NCI-H774 (cell line): ENCODE measurements around the gene CEP120.
"Not testable (repeated sequence)": the region's sequence is repeated elsewhere in the genome, so short reads cannot be mapped to it uniquely, and the experiment has no call there.

Experiments used
- DNase-seq: peaks from one replicate; lab custom pipeline; 2025; lab: John Stamatoyannopoulos, UW

CEP120 gene

DNA sequence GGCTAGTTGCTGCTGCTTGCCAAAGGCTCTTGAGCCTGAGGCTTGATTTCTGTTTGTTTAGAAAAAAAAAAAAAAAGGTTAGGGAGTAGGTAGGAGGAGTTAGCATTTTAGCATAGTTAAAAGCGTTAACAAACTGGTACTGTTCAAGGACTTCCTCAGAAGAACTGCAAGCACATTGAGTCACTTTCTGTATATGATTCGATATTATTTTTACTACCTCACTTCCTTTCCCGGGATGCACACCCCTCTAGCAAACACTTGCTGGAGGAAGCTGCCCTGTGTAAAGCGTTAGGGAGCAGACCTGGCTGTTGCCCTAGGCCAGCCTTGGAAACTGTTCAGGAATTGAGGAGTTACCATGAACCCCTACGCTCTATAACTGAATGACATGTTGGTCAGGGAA is 15.7 kb upstream of the CEP120 start:
- DNase-seq = no peak

DNA sequence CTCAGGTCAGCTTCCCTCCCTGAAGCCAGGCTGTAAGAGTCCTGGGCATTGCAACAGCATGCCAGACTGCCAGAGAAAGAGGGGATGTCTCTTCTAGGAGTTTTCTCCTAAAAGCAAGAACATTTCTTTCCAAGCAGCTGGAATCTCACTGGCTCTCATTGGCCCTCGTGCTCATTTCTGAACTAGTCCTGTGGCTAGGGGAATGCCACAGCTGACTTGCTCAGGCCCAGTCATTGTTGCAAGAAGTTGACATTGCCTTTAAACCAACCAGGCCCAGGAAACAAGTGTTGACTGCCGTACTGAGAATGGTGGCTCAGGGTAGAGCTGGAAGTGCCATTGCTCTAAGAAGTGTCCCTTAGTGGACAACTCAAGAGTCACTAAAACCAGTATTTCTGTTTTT is 15.0 kb upstream of the CEP120 start:
- DNase-seq = no peak

GRCh38 chr5:123436201-123436600 is 13.0 kb upstream of the CEP120 start:
- no peak for DNase-seq

- DNase-seq = no peak
These were observed 11.6 kb upstream of the CEP120 start for GRCh38 chr5:123434796-123435195.

DNA sequence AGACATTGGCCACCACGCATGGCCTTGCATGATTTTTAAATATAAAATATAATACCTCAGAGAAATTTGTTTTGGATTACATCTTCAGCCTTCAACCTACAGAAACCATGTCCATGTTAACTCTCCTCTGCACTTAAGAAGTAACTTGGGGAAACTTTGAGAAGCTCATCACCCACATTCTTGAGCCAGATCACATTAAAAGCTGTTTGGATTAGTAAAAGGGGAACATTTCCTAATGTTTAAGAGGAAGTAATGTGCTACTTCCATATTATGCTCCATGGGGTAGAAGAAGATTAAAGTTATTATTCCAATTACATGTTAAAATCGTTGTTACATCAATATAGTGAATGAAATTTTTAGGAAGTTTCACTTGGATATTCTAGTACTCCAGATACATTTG is 10.4 kb upstream of the CEP120 start:
- DNase-seq = no peak

DNA sequence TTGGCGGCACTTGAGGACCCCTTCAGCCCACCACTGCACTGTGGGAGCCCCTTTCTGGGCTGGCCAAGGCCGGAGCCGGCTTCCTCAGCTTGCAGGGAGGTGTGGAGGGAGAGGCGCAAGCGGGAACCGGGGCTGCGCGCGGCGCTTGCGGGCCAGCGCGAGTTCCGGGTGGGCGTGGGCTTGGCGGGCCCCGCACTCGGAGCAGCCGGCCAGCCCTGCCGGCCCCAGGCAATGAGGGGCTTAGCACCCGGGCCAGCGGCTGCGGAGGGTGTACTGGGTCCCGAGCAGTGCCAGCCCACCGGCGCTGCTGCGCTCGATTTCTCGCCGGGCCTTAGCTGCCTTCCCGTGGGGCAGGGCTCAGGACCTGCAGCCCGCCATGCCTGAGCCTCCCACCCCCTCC is 7.2 kb upstream of the CEP120 start:
- not testable (repeated sequence) for DNase-seq

DNA sequence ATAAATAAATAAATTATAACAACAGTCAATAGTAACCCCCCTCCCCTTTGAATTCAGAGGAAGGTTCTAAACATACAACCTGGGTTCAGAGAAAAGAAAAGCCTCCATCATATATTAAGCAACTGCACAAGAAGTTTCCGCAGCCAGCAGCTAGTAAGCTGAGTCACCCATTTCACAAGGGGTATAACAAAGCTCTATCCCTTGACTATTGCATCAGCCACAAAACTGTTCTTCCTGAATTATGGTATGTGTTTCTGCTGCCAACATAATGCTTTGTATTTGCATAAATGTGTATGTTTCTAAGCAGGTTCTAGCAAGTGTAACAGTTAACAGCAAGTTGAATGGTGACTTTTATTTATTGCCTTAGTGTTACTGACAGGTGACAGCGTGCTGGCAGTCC is 6.8 kb upstream of the CEP120 start:
- no peak for DNase-seq

DNA sequence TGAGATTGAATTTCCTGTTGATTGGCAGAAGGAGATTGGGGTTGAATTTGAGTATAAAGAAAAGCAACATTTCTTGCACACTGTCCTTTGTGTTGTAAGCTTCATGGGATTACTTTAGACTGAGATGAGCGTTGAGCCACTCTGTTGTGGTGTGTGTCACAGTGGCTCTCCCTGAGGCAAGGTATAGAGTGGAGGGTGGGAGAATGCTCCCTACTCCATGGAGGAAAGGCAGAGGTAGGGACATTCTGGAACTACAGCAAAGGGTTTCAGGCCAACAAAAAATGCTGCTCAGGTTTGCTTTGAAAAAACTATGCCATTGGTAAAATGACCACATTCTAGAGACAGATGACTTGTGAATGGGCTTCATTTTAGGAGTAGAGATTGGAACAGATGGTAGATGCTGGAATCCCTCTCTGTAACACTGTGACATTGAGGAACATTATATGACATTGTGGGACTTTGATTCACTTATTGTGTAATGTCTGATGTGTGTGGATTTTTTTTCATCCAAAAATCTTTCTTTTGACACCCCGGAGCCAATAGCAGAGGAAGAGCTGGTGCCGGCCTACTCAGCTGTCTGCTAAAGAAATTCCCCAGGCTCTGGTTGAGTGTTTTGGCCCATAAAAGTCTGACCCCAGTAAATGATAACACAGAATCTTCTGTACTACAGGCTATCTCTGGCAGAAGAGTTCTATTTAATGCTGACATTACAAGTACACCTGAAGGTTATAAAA is 6.2 kb upstream of the CEP120 start:
- no peak for DNase-seq

DNA sequence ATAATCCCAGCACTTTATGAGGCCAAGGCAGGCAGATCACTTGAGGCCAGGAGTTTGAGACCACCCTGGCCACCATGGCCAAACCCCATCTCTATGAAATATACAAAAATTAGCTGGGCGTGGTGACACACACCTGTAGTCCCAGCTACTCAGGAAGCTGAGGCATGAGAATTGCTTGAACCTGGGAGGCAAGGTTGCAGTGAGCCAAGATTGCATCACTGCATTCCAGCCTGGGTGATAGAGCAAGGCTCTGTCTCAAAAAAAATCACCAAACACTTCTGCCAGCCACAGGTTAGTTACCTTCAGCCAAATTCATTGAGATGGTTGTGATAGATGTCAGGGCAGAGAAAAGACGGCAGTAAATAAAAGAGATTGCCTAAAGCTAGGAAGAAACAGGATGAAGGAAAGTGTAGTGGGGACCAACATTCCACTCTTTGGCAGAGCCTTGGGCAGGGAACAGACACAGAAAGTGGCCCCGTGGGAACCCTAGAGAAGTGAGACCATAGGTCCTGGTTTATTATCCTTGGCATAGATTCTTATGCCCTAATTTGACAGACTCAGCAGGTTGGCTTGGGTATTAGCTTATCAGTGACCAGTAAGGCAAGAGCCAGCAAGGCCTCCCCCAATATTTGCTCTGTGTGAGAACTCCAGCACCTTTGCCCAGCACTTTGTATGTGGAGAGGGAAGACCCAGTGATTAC is 5.5 kb upstream of the CEP120 start:
- no peak for DNase-seq

DNA sequence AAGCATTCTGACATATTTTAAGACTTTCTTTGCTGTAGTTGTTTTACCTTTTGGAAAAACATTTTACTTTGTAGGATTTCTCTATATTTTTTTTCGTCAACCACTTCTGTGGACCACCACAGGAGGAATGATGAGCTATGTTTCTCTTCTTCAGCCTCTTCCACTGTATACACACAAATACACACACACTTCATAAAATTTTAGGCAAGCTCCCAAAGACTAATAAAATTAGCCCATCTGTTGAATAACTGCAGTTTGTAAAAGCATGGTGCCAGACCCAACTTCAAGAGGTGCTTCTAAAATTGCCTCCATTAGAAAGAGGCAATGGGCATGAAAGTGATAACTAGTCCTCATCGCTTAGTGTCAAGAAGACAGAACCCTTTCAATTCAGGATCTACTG is 4.1 kb upstream of the CEP120 start:
- DNase-seq = no peak

- no peak for DNase-seq
These were observed 2.2 kb upstream of the CEP120 start for GRCh38 chr5:123425431-123425830.

GRCh38 chr5:123422433-123423277 is 548 bp downstream of the CEP120 start:
- DNase-seq = peak; percentile 14

- no peak for DNase-seq
These were observed 1.4 kb downstream of the CEP120 start for GRCh38 chr5:123421773-123422172.

DNA sequence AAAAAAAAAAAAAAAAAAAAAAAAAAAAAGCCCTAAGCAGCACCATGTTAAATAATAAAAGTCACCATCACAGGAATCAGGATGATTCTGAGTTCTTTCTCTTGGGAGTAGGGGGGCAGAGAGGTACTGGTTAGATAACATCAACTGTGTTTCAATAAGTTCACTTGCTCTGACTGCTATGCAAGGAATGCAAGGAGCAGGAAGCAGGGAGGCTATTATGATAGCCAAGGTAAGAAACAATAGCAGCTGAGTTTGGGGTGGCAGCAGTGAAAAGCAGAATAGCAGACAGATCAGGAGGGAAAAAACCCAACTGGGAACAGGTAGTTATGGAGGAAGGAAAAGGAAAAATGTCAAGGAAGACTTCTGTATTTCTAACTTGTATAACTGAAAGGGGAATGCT is 8.2 kb downstream of the CEP120 start:
- no peak for DNase-seq

DNA sequence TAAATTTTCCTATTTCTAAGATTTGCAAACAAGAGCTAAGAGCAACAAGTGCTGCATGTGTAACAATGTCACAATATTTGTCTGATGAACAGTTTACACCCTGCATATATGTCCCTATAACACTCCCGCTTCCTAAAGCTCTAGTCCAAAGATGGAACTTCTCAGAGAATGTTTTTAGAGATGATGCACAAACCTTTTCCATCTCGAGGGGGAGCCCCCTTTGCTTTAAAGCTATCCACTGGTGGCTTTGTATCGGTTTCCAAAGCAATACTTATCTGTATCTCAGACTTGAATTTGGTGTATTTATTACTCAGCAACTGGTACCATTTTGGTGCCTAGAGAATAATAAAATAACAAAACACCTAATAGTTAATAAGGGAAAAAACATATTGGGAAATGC is 11.0 kb downstream of the CEP120 start:
- no peak for DNase-seq

DNA sequence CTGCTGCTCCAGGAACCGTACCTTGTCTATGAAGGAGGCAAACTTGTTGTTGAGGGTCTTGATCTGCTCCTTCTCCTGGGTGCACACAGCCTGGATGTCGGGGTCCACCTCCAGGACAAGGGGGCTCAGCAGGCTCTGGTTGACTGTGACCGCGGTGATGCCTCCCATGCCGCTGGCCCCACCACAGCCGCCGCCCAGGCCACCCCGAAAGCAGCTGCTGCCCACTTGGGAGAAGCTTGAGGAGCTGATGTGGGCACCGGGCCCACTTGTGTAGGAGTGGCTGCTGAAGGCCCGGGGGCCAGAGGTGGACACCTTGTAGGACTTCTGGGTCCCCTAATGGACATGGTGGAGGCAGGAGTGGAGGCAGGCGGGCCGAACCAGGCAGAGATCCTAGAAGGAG is 21.2 kb downstream of the CEP120 start:
- not testable (repeated sequence) for DNase-seq

DNA sequence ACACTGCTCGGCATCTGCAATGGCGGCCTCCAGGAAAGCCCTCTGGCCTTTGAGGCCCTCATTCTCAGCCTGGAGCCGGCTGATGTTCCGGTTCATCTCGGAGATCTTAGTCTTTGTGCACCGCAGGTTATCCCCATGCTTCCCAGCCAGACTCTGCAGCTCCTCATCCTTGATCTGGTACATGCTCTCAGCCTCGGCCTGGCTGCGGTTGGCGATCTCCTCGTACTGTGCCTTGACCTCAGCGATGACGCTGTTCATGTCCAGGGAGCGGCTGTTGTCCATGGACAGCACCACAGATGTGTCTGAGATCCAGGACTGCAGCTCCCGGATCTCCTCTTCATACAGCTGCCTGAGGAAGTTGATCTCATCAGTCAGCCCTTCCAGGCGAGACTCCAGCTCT is 21.9 kb downstream of the CEP120 start:
- DNase-seq = no peak

GRCh38 chr5:123400870-123401291 is 22.3 kb downstream of the CEP120 start:
- not testable (repeated sequence) for DNase-seq

- DNase-seq = no peak
These were observed 25.0 kb downstream of the CEP120 start for GRCh38 chr5:123398058-123398733.

DNA sequence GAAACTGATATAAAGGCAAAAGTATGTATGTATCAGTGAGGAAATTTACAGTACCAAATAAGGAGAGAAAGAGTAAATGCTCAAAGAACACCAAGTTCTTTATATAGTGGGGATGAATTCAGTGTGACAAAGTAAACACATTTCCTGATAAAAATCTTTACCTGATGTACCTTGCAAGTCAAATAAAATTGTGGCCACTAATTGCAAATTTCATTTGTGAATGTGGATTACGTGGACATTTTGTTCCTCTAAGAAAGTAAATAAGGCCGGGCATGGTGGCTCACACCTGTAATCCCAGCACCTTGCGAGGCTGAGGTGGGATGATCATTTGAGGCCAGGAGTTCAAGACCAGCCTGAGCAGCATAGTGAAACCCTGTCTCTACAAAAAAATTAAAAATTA is 25.7 kb downstream of the CEP120 start:
- DNase-seq = no peak

DNA sequence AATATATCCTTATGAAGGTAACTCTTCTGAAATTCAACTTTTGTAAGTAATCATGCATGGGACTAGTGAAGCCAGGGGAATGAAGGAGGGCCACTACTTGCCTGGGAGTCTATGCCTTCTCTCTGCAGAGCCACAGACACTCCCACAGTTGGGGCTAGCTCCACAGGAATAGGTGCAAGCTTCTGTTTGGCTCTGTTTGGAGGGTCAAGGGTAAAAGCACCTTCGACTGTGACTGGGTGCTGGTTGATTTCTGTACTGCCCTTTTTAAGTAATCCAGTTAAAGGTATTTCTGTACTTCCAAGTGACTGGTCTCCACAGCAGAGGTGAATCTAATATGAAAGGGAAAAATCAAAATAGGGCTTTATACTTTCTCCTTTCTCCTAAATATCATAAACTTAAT is 32.2 kb downstream of the CEP120 start:
- no peak for DNase-seq

GRCh38 chr5:123389794-123390193 is 33.4 kb downstream of the CEP120 start:
- DNase-seq = no peak
